ENCODE results near the gene SYDE2.

- TF ChIP-seq CTCF (IDR thresholded peaks at IDR 0.05; ENCODE audit: poor library complexity): no peak
- TF ChIP-seq EZH2phosphoT487 (IDR thresholded peaks at IDR 0.05; ENCODE audit: low read depth, severe bottlenecking, unreplicated experiment): no peak
- no peak for TF ChIP-seq EZH2 (IDR thresholded peaks at IDR 0.05; ENCODE audit: borderline replicate concordance)
Measured at GRCh38 chr1:85223334-85223733, 22.5 kb upstream of the SYDE2 start.

Data from hepatocyte (in vitro differentiated cells).